ENCODE results near the gene SH3BP5. TPM values are rescaled to one million over a fixed set of nuclear protein-coding genes. Genes with fewer than 3 reads are reported as not detected.
"Not testable (repeated sequence)": the region's sequence is repeated elsewhere in the genome, so short reads cannot be mapped to it uniquely, and the experiment has no call there.

SH3BP5 gene
- total RNA-seq, 4 donors from 2014 or later: 99.0 to 113 (median 105) TPM

GRCh38 chr3:15372918-15373317, 40.5 kb upstream of the SH3BP5 start:
- TF ChIP-seq EP300 (IDR thresholded peaks at IDR 0.05) (no peak), CTCF (IDR thresholded peaks at IDR 0.05) (no peak), POLR2A (IDR thresholded peaks at IDR 0.05) (no peak)
- Histone ChIP-seq H3K27ac (no peak overlapping the region), H3K4me3 (no peak overlapping the region), H3K27me3 (no peaks in the 10 kb centered on the region), H3K36me3 (no peaks in the 10 kb centered on the region), H3K9me3 (no peaks in the 10 kb centered on the region), H3K4me1 (peaks cover 0 to 4% (median 0%) of the 10 kb centered on the region in 4 donors)
- no peak for DNase-seq (ENCODE audit: low spot score in 2 of 2)
- 89 to 91% methylated on average over 4 of the region's 4 CpGs for WGBS, 2 donors

GRCh38 chr3:15368561-15369135, 36.3 kb upstream of the SH3BP5 start:
- no peaks in the 10 kb centered on the region for H3K27me3 ChIP-seq
- WGBS, 2 donors: 78 to 80% methylated on average over 6 of the region's 6 CpGs
- H3K4me3 ChIP-seq: no peak overlapping the region
- no peak for DNase-seq (ENCODE audit: low spot score in 2 of 2)
- TF ChIP-seq EP300 (IDR thresholded peaks at IDR 0.05) (peak in 1 of 2 donors; percentile 55), CTCF (IDR thresholded peaks at IDR 0.05) (no peak), POLR2A (IDR thresholded peaks at IDR 0.05) (no peak)
- peaks cover 0 to 7% (median 0%) of the 10 kb centered on the region in 4 donors for H3K4me1 ChIP-seq
- H3K9me3 ChIP-seq: no peaks in the 10 kb centered on the region
- H3K36me3 ChIP-seq: no peaks in the 10 kb centered on the region
- no peak overlapping the region for H3K27ac ChIP-seq

GRCh38 chr3:15367059-15367458, 34.7 kb upstream of the SH3BP5 start:
- no peaks in the 10 kb centered on the region for H3K9me3 ChIP-seq
- TF ChIP-seq EP300 (IDR thresholded peaks at IDR 0.05): no peak
- no peak for TF ChIP-seq CTCF (IDR thresholded peaks at IDR 0.05)
- TF ChIP-seq POLR2A (IDR thresholded peaks at IDR 0.05): no peak
- peaks cover 0 to 21% (median 4%) of the 10 kb centered on the region in 4 donors for H3K4me1 ChIP-seq
- DNase-seq (ENCODE audit: low spot score in 2 of 2): no peak
- H3K36me3 ChIP-seq: no peaks in the 10 kb centered on the region
- H3K27ac ChIP-seq: no peak overlapping the region
- WGBS, 2 donors: 29 to 32% methylated on average over 1 of the region's 1 CpG
- H3K4me3 ChIP-seq: no peak overlapping the region
- H3K27me3 ChIP-seq: no peaks in the 10 kb centered on the region

GRCh38 chr3:15364078-15364477, 31.7 kb upstream of the SH3BP5 start:
- not testable (repeated sequence) for H3K27ac ChIP-seq; H3K36me3 ChIP-seq; H3K9me3 ChIP-seq; H3K4me3 ChIP-seq; DNase-seq (ENCODE audit: low spot score in 2 of 2); H3K27me3 ChIP-seq
- H3K4me1 ChIP-seq: peaks cover 0 to 44% (median 18%) of the 10 kb centered on the region in 4 donors
- 25 to 28% methylated on average over 6 of the region's 6 CpGs for WGBS, 2 donors

GRCh38 chr3:15361494-15362214, 29.3 kb upstream of the SH3BP5 start:
- H3K4me3 ChIP-seq: no peak overlapping the region
- no peak for TF ChIP-seq CTCF (IDR thresholded peaks at IDR 0.05)
- DNase-seq (ENCODE audit: low spot score in 2 of 2): peak in 1 of 2 donors; percentile 25
- H3K27me3 ChIP-seq: no peaks in the 10 kb centered on the region
- WGBS, 2 donors: 48 to 63% methylated on average over 11 of the region's 11 CpGs
- no peaks in the 10 kb centered on the region for H3K36me3 ChIP-seq
- H3K27ac ChIP-seq: peak overlapping the region in 3 of 4 donors; percentile 16 to 68 (median 62)
- no peaks in the 10 kb centered on the region for H3K9me3 ChIP-seq
- peaks cover 0 to 44% (median 18%) of the 10 kb centered on the region in 4 donors for H3K4me1 ChIP-seq

Data from tibial nerve (tissue), 4 donors.